Measurements from ENCODE around the gene RPS18.

- TF ChIP-seq EZH2 (IDR thresholded peaks at IDR 0.05; ENCODE audit: insufficient read depth, poor library complexity, severe bottlenecking) = no peak
- no peak for TF ChIP-seq EZH2phosphoT487 (IDR thresholded peaks at IDR 0.05; ENCODE audit: insufficient read depth, low read depth)
Measured at GRCh38 chr6:33297406-33297955, 25.6 kb downstream of the RPS18 start.
